Measurements from ENCODE around the gene FAM241B.

- TF ChIP-seq CTCF (conservative IDR thresholded peaks at IDR 0.05): no peak
- no peak for TF ChIP-seq ZFX (IDR thresholded peaks at IDR 0.05)
These were observed 4.8 kb downstream of the FAM241B start for GRCh38 chr10:69634759-69635425.
